ENCODE results near the gene DLGAP3. TPM values are rescaled to one million over a fixed set of nuclear protein-coding genes. Genes with fewer than 3 reads are reported as not detected.

The DLGAP3 gene
- total RNA-seq (2022; extraction: Qiagen RNA extraction) = 0.24 to 0.42 TPM (median 0.35 TPM) in 5 replicates

GRCh38 chr1:34929497-34929852 lies at the start of gene DLGAP3:
Gene DLGAP3, minus strand, starts transcription at chr1:34929650. Its CDS starts 24,267 bp downstream, at chr1:34905383.

DNA sequence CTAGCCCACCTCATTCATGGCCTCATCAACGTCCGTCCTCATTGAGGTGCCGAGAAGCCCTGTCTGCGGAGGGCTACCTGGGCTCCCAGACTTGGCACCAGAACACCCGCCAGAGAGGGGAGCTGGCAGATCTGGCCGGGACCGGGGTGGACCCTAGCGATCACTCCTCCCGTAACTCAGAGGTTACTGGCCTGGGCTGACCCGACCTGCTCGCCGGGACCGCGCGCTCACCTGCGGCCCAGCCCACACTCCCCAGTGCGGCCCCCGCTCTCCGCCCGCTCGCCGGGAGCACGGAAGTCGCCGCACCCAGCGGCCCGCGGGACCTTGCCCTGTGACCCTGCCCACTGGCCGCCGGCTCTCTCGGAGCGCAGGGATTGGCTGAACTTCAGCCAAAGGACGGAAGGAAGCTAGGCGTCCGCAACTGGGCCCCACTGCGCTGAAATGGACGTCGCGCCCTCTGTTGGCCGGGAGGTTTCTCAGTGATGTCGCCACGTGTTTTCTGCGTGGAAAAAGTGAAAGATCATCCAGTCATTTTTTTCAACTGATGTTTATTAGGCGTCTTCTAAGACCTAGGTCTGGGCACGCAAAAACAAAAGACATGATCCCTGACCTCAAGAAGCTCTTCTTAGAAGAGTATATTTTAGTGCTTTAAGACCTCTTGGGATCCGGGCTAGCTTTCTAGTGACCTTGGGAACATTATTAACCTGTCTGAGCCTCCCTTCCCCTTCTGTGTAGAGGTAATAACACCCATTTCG lies 69.8 kb downstream of the DLGAP3 start, which contains the start of gene SMIM12:
SMIM12 (minus strand) TSS at position 304 of the 755 bp plus-strand sequence. CDS start 3,772 bp downstream, outside the sequence.

Other genes with a start within 250 kb of the DLGAP3 start
- gene GJB5, start 174.6 kb downstream of the DLGAP3 start, total RNA-seq (2022; extraction: Qiagen RNA extraction) = 0.06 to 0.13 TPM (median 0.09 TPM) in 4 of 5 replicates, not detected in the other
- 0.07 to 0.13 TPM (median 0.10 TPM) in 4 of 5 replicates, not detected in the other for gene GJB4, start 169.9 kb downstream of the DLGAP3 start, total RNA-seq (2022; extraction: Qiagen RNA extraction)
- gene GJB3, start 148.4 kb downstream of the DLGAP3 start, total RNA-seq (2022; extraction: Qiagen RNA extraction) = 4.8 to 10.0 TPM (median 7.4 TPM) in 5 replicates
- not detected in 5 replicates for gene GJA4, start 136.7 kb downstream of the DLGAP3 start, total RNA-seq (2022; extraction: Qiagen RNA extraction)
- 42.5 to 59.0 TPM (median 57.7 TPM) in 5 replicates for gene SMIM12, start 69.9 kb downstream of the DLGAP3 start, total RNA-seq (2022; extraction: Qiagen RNA extraction)
- gene TMEM35B, start 55.7 kb upstream of the DLGAP3 start, total RNA-seq (2022; extraction: Qiagen RNA extraction) = 16.3 to 19.7 TPM (median 17.8 TPM) in 5 replicates
- 4.4 to 5.2 TPM (median 5.0 TPM) in 5 replicates for gene ZMYM6, start 102.3 kb upstream of the DLGAP3 start, total RNA-seq (2022; extraction: Qiagen RNA extraction)
- gene ZMYM1, start 149.7 kb upstream of the DLGAP3 start, total RNA-seq (2022; extraction: Qiagen RNA extraction) = 4.6 to 7.5 TPM (median 6.5 TPM) in 5 replicates